NCI-H2107 treated with DMSO at 0.1 percent for 48 hours (cell line): Measurements from ENCODE around the gene CHST13.
A peak's percentile ranks its signal among the peaks of the same experiment; 100 is the strongest.

Experiments
- DNase-seq: peaks from one replicate; lab custom pipeline; 2025; ENCODE audit not compliant: unreplicated experiment; lab: John Stamatoyannopoulos, UW

The CHST13 gene

GRCh38 chr3:126487151-126487771 is 36.7 kb upstream of the CHST13 start:
- no peak for DNase-seq

GRCh38 chr3:126488185-126488584 is 35.8 kb upstream of the CHST13 start:
- DNase-seq, result no peak

- DNase-seq, result no peak
These were observed 34.9 kb upstream of the CHST13 start for GRCh38 chr3:126488886-126489569.

- peak; percentile 11 for DNase-seq
These were observed 33.3 kb upstream of the CHST13 start for GRCh38 chr3:126490619-126491018.

- DNase-seq, result no peak
These were observed 32.5 kb upstream of the CHST13 start for GRCh38 chr3:126491221-126492013.

GRCh38 chr3:126493051-126493450 is 30.9 kb upstream of the CHST13 start:
- no peak for DNase-seq

- peak; percentile 84 for DNase-seq
These were observed 30.2 kb upstream of the CHST13 start for GRCh38 chr3:126493739-126494138.

- DNase-seq, result no peak
These were observed 29.6 kb upstream of the CHST13 start for GRCh38 chr3:126494204-126494969.

- DNase-seq, result no peak
These were observed 29.1 kb upstream of the CHST13 start for GRCh38 chr3:126494970-126495230.

GRCh38 chr3:126495786-126496185 is 28.2 kb upstream of the CHST13 start:
- DNase-seq, result no peak

- no peak for DNase-seq
These were observed 26.8 kb upstream of the CHST13 start for GRCh38 chr3:126496894-126497850.

GRCh38 chr3:126497956-126498355 is 26.0 kb upstream of the CHST13 start:
- DNase-seq, result no peak

- DNase-seq, result no peak
These were observed 25.5 kb upstream of the CHST13 start for GRCh38 chr3:126498461-126498860.

GRCh38 chr3:126498929-126499328 is 25.0 kb upstream of the CHST13 start:
- DNase-seq, result no peak

GRCh38 chr3:126499401-126499800 is 24.6 kb upstream of the CHST13 start:
- DNase-seq, result no peak

GRCh38 chr3:126500016-126500415 is 23.9 kb upstream of the CHST13 start:
- DNase-seq, result no peak

GRCh38 chr3:126501054-126501453 is 22.9 kb upstream of the CHST13 start:
- no peak for DNase-seq

- DNase-seq, result no peak
These were observed 22.2 kb upstream of the CHST13 start for GRCh38 chr3:126501736-126502135.

GRCh38 chr3:126502656-126503055 is 21.3 kb upstream of the CHST13 start:
- DNase-seq, result no peak

- no peak for DNase-seq
These were observed 20.3 kb upstream of the CHST13 start for GRCh38 chr3:126503701-126504100.
